DND-41 (cell line): ENCODE measurements around the gene CD4.

Experiments used
- CTCF ChIP-seq: IDR thresholded peaks from 2 replicates; pipeline ENCODE4 v1.5.1; 2012; ENCODE audit warnings: borderline replicate concordance, low read length, moderate library complexity, mild to moderate bottlenecking; ENCODE audit not compliant: poor library complexity, severe bottlenecking; ENCODE audit errors: extremely low read depth
- EZH2 ChIP-seq: IDR thresholded peaks from 3 replicates; pipeline ENCODE4 v1.6.1; 2012; ENCODE audit warnings: borderline replicate concordance, low read depth, mild to moderate bottlenecking, moderate library complexity, low read length, inconsistent platforms; ENCODE audit not compliant: severe bottlenecking

DNA sequence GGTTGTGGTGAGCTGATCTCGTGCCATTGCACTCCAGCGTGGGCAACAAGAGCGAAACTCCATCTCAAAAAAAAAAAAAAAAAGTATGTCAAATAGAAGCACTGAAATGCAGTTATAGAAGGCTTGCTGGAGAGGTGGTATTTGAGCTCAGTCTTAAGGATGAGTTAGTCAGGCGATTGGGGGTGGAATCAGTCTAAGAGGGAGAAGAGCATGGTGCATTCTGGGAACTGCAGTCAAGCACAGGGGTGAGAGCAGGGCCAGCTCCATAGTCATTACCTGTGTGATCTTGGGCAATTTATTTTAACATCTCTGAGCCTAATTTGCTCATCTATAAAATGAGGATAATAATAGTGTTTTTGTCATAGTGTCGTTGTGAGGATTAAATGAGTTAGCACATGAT lies 45.5 kb downstream of the CD4 start:
- TF ChIP-seq CTCF (no peak), EZH2 (no peak)
